Uterus (tissue), 2 donors: ENCODE data around the gene KLK3.

Experiments used
- POLR2A ChIP-seq, 2 donors: fragments of 450-650 bp; IDR thresholded peaks; one replicate each; pipeline ENCODE4 v1.6.1; 2016; ENCODE audit warnings: antibody characterized with exemption in 2 of 2, mild to moderate bottlenecking in 1 of 2, moderate library complexity in 1 of 2
- TF ChIP-seq, protein P1 (sequence below), 4 experiments: fragments of 200-600 bp in 2 of 4; fragments of 450-650 bp in 2 of 4; sonication (generic) in 2 of 4; IDR thresholded peaks; one replicate each; pipeline ENCODE4 v1.5.1; 2016 to 2019; ENCODE audit warnings: antibody characterized with exemption in 4 of 4, mild to moderate bottlenecking in 2 of 4, moderate library complexity in 1 of 4

DNA sequence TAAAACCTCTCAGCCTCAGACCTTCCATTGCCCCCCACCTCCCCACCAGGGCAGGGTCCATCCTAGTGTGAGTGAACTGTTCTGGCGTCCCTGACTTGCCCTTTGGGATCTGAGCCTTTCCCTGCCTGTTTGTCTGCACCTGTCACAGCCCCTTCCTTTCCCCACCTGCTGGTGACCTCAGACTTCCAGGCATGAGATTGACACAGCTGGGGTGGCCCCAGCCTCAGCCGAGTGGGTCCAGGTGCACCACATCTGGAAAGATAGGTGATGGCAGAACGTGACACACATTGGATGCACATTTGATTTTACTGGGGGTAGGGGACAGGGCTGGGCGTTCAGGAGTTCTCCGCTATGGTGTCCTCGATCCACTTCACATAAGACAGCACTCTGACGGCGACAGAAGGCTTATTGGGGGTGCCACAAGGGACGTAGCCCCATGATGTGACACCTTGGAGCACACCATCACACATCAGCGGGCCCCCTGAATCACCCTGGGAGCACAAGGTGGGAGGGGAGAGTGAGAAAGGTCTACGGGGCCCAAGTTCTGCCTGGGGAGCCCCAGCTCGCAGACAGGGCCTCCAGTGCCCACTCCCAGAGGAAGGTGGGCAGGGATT is 35.7 kb upstream of the KLK3 start:
- TF ChIP-seq, protein P1, sequence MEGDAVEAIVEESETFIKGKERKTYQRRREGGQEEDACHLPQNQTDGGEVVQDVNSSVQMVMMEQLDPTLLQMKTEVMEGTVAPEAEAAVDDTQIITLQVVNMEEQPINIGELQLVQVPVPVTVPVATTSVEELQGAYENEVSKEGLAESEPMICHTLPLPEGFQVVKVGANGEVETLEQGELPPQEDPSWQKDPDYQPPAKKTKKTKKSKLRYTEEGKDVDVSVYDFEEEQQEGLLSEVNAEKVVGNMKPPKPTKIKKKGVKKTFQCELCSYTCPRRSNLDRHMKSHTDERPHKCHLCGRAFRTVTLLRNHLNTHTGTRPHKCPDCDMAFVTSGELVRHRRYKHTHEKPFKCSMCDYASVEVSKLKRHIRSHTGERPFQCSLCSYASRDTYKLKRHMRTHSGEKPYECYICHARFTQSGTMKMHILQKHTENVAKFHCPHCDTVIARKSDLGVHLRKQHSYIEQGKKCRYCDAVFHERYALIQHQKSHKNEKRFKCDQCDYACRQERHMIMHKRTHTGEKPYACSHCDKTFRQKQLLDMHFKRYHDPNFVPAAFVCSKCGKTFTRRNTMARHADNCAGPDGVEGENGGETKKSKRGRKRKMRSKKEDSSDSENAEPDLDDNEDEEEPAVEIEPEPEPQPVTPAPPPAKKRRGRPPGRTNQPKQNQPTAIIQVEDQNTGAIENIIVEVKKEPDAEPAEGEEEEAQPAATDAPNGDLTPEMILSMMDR (IDR thresholded peaks at IDR 0.05): no peak
- TF ChIP-seq POLR2A (IDR thresholded peaks at IDR 0.05): no peak
